ENCODE results near the gene BCL11B.

Gene BCL11B

DNA sequence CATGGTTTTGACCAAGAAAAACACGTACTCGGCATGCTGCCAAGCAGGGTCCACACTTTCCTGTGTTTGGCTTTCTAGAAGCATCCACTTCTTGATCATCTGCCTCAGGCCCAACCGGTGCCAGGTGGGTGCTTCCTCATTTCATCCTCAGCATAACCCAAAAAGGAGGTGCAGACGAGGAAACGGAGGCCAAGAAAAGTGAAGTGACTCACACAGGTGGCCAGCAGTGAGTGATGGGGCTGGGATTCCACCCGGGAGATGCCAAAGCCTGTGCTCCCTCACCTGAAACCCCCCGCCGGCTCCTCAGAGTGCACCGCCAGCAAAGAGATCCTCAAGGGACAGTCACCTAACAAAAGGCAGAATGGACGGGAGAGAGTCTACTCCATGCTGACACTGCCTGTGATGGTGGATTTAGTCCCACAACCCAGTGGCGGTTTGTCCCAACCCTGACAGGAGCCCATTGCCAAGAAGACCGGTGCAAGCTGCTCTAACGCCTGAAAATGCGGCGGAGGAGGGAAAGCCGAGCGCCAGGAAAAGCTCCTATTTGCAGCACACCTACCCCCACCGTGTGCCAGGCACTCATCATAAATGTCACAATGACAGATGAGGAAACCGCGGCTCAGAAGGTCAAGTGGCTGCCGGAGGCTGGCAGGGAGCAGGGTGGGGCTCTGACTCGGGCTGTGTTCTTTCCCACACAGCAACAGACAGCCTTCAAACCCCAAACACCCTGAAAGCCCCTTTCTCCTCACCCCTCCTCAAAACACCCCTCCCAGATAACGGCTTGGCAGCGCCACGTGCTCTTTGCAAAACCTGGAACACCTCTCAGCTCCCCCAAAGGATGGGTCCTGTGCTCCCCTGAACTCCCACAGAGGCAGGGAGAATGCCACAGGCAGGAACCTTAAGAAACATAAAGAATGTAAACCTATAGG is 18.8 kb downstream of the BCL11B start:
- DNase-seq = no peak

DNA sequence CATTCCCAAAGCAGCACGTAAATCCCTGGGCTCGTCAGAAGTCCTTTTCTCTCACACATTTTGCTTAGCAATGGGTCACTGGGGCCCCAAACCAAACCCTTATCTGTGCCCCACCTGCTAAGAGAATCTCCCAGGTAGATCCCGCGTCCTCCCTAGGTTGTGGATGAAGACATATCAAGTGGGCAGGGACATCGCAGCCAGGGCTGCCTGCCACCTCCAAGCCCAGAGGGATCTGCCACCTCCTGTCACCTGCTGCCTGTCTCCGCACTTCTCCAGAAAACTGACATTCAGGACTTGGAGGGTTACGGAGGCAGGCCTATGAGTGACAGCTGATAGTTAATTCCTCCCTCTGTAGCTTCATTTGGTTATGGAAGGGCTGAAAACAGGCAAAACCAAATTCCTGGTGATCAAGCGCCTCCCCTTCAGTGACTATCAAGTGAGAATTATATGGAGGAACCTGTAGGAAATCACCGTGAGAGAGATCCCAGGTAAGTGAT is 19.5 kb downstream of the BCL11B start:
- DNase-seq = no peak

DNA sequence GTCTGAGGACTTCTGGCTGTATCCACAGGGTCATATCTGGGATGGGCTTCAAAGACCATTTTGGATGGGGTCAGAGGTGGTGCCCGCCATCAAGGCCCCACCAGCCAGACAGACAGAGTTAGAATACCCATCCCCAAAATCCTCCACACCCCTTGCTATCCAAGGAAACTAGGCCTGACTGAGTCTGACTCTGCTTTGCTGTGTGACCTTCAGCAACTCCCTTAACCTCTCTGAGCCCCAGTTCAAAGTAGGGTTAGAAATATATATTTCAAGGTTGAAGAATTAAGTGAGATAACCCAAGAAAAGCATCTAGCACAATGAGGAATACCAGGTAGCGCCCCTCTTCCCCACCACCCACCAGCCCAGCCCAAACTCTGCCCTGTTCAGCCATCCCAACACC is 20.3 kb downstream of the BCL11B start:
- no peak for DNase-seq

DNA sequence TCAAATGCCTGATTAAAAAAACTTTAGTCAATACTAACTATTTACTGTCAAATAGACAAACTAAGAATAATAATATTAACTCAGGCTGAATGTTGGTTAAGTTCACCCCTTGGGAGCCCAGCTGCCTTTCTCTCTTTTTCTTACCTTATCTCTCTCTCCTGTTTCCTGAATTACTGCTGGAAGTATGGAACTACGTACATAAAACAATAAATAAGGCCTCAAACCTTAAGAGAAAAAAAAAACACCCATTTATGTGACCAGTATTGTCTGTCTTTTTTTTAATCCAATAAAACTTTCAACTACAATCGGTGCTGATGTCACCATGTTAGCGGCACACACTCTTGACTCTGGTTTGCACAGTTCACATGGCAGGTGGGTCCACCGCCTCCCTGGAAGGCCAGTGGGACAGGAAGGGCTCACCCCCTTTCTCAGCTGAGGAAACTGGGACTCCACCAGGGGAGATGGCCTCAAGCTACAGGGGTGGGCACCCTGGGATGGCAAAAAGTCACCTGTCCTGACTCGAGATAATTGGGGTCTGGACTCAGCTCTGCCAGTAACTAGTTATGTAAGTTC is 21.3 kb downstream of the BCL11B start:
- no peak for DNase-seq

DNA sequence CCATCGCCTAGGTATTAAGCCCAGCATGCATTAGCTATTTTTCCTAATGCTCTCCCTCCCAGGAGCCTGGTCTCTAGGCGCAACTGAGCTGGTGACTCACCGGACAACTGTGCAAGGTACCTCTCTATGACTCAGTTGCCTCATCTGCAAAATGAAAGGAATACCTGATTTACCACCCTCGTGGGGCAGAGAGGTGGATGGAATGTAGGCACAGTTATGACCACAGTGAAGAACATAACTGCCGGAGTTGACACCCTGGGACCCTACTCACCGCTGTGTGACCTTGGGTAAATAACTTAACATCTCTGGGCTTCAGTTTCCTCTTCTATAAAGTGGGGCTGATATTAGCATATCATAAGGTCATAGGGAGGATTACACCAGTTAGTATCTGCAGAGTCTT is 22.6 kb downstream of the BCL11B start:
- DNase-seq = no peak

DNA sequence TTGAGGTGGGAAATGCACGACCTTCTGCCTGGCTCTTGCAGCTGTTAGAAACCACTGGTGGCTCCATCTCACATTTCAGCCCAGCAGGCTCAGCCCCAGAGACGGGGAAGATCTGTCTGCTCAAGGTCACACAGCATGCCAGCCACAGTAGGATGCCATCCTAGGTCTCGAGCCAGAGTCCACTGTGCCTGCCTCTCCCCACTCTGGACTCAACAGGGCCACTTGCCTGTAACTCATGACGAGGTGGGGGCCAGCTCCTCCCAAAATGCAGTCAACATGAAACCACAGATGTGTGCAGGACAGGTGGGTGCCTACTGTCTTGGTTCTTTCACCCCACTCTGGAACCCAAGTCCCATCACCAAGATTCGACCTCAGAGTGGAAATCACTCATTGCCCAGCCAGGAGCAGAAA is 23.2 kb downstream of the BCL11B start:
- DNase-seq = no peak

DNA sequence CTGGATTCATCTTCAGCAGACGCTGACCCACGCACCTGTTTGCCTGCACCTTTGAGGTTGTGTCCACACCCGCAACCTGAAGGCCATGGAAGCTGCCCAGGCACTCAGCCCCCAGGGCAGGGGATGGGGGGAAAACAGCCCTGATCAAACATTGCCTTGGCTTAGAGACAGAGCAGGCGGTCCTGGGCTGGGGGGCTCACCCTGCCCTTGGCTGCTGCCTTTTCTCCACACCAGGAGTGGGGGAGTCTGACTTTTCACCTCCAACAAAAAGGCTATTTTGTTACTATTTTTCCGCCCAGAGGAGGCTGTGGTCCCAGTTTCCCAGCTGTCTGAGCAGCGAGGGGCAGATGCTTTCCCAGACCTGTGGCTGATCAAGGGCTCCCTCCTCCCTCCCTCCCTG is 24.2 kb downstream of the BCL11B start:
- no peak for DNase-seq

DNA sequence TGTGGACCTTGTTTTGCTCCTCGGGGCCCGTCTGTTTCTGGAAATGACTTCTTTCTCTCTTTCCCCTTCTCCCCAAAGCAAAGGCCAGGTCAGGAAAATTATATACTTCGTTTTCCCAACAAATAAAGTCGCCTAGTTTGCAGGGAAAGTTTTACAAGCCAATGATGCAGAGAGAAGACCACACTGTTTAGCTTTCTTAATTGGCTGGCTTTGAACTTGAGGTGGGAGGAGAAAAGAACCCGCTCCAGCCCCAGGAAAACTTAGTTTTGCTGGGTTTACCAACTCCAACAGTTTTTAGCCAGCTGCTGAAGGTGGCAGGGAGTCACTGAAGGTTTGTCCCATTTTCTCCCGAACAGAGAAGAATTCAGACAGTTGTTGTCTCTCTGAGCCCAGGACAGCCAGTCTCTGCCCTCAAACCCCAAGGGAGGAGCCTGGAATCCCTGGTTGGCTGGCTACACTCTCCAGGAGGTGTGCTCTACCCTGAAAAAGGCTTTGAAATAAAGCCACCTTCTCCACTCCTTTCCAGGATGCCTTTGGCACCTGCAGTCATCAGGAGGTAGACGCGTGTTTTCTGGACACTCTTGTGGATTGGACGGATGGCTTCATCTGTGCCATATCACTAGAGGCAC is 24.8 kb downstream of the BCL11B start:
- no peak for DNase-seq

DNA sequence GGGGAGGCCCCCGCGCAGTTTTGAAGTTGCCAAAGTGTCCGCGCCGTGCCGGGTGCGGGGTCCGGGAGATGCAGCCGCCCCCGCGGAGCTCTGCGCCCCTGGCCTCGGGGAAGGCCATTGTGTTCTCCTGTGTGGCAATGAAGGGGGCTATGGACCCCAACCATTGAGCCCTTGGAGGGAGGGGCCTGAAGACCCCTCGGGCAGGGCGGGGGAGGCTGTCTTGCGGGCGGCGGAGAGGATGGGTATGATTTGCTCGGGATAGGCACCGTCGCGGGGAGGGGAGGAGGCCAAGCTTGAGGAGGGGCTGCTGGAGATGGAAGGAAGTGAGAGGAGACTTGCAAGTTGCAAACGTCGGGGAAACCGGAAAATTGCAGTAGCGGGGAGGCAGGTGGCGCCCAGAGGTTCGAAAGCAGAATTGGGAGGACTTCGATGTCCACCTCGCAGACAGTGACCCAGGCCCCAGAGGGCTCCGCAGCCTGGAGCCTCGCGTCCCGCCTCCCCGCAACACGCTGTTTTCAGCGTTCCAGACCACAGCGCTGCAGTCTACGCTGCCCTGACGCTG is 25.4 kb downstream of the BCL11B start:
- DNase-seq = no peak

DNA sequence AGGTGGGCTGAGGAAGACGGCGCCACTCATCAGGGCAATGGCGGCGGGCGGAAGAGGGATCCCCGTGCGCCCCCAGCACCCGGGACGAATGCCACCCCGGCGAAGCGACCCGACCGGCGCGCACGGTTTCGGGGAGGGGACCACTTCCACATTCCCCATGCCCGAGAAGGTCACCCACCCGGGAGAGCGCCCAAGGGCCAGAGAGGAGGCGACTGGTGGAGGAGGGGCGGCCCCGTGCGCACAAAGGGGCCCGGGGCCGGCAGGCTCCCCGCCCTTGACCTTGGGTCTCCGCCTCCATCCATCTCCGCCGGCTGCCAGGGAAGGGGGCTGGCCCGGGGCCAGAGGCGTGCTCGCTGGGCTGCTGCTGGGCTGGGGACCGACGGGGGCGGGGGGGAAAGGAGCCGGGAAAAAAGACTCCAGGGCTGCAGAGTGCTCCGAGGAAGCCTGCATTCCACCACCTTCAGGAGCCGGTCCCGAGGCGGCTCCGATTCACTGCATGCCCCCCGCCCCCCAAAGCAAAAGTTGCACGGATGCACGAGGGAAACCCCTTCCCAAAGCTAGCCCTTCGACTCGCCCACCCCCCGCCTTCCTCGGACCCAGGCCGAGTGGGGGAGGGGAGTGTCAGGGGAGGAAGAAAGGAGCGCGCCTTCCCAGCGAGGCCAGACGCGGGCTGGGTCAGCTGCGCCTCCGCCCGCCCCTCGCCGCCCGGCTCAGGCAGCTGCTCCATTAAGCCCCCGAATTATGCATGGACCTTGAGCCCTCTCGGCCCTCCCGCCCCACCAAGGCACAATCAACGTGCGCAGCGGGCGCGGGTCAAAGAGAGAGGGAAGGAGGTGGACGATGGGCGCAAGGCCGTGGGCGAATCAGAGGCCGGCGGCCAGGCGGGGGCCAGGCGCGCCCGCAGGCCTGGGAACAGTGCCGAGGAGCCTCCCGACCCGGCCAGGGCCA is 26.2 kb downstream of the BCL11B start:
- DNase-seq = no peak

DNA sequence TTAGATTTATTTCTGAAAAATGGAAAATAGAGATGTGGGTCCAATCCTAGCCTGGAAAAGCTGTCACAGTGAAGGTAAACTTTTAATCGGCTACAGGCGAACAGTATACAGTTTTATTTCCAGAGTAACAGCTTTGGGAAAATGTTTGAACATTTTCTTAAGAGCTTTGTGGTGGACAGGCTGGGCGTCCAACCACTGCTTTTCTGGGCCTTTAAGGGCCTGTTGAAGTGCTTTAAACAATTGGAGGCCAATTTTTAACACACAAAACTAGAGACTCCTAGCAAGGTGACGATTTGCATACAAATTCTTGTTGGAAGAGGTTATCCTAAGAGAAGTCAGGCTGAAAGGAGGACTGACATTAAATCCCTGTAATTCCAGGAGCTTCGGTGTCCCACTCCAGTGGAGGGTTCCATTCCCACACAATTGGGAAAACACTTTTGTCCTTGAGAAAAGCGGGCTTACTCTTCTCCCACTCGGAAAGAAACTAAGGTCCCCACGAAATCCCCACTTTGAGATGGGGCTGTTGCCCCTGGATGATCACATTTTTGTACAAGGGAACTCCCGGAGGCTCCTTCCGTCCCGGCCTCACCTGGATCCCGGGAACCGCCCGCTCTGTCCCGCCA is 26.9 kb downstream of the BCL11B start:
- no peak for DNase-seq

DNA sequence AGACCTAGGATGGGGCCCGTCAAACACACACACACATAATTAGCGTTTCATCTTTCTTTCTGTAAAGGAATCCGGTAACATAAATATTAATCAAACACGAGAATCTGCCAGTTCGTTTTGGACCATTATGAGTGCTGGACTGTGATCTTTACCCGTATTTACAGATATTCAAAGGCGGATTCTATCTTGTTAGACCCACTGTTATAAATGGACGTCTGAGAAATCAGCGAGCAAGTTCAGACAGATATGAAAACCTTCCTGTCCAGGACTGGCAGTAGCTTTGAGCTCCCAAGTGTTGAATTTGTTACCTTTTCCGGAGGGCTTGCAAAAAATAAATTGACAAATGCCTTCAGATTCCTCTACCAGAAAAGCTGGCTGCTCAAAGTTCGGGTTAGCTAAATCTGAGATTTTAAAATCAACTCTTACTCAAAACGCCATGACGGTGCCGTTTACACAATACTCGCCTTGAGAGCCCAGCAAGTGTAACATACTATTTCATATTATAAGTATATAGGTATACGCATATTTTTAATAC is 27.6 kb downstream of the BCL11B start:
- no peak for DNase-seq

DNA sequence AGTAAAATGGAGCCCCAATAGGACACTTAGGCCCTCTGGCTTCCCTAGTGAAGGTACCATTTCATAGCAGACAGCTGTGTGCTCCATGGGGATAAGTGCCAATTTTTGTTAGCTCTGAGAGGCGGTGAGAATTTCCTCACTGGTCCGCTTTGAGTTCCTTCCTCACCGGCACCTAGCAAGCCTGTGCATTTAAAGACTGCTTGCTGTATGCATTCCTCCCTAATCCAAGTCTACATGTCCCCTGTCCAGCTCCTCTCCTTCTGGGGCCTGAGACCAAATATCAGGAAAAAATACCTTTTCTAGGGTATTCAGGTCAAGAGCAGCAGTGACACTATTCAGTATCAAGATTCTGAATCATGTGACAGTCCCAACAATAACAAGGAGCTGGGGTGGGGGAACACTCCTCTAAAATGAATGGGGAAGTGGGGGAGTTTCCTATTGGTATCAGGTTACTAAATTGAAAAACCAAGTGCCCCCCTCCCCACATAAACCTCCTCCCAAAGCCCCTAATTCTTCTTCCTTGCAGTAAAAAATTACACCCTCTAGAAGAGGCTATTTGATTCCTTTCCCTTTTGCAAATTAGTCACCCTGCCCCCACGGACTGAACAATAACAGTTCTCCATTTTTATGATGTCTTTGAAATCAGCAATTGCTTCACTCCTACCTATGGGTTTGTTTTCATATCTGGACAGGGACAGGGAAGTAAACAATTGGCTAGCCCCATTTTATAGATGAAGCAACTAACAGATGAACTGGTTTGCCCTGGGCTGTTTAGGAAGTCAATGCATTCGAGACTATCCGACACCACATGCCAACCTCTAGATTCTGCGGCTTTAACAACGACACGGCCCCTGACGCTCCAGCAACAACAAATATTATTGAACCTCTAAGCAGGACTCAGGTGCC is 28.9 kb downstream of the BCL11B start:
- no peak for DNase-seq

DNA sequence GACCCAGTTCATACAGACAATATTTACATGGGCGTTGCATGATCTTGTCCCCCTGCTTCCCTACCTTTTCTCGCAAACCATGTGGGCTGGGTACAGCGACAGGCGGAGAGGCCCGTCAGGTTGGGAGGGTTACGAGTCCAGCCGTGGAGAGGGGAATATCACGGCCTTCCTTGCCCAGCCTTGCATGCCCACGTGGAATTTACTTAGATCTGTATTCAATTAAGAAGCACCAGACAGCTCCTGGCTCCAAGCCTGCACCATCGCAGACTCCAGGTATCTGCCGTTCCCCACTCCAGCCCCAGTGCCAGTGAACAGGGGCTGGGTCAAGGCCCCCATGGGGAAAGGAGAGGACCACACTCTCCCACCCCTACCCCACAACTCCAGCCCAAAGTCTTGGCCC is 29.8 kb downstream of the BCL11B start:
- DNase-seq = no peak

DNA sequence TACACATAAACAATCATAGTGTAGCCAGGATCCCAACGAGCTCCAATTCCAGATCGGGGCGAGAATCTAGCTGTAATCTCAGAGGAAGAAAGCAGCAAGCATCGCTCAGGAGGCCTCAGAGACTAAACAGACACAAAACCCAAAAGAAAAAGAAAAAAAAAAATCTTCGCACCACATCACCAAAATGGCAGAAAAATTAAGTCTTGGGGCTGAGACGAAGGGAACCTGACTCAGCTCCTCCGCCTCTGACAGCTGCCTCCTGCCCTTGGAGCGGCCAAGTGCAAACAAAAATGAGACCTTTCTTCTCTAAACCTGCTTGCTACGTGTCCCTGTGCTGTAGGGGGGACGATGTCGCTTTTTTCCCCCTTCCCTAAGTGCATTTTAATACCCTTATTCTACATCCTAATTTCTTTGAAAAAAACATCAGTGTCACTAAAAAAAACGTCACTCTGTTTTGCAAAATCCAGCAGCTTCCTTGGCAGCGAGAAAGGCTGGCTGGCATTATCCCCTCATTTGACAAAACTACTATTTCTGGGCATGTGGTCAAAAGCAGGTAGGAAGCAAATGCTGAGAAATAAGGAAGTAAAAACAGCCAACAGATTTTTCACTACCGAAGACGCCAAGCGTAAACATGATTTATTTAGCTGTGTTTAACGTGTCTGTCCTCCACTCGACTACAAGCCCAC is 30.5 kb downstream of the BCL11B start:
- DNase-seq = no peak

DNA sequence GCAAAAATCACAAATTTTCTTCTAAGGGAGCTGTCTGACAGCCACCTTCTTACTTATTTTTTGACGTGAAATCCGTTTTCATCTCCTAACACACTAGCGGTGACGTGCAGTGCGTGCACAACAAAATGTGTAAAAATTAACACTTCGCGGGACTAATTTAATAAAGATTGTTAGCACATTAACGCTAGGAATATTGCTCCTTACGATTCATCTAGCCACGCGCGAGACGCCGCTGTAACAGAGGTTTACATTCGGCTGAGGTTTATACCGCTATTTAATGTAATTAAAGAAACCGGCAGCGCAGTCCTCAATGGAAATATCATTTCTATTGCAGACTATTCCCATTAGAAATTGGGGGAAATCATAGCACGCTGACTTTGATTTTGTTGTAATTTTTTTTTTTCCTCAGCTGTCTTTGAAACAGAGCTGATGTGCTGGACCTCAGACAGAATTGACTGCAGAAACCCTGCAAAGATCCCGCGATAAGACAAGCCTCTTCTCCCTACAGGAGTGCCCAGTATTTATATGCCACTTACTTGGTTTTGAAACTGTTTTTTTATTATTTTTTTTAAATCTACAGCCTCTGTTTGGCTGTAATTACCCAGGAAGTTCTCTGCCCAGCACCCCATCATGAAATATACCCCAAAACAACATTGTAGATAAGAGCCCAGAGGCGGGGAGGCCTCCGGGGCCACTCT is 31.2 kb downstream of the BCL11B start:
- no peak for DNase-seq

DNA sequence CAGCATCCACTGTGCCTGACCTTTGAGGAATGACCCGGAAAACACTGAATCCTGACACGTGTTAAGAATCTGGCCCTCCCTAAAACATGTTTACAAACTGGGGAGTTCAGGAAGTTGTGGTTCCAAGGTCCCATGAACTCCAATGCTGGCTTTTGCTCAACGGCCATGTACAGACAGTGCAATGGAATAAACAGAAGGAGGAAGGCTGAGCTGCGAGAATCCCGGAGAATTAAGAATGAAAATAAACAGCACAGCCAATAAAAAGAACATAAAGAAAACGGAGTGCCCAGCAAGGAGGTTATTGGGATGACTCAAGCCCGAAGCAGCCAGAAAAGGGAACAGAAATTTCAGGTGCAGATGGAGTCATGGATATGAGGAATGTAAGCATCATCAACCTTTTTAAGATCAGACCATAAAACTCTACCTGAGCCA is 32.3 kb downstream of the BCL11B start:
- DNase-seq = no peak

DNA sequence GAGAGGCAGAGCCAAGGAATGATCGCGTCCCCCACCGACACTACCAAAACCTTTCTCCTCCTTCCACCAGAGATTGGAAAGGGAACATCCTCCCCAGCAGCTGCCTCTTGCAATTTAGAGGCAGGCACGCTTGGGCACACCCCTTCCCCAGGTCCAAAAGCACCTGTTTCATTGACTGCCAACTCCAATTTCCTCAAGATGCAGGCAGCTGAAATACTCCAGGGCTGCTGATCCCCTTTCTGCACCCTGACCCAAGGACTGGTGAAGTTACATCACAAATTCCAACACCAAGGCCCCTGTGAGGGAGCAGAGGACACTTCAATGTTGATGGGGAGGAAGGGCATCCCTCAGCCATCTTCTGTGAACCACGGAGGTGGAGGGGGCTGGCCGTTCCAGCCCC is 33.8 kb downstream of the BCL11B start:
- no peak for DNase-seq

DNA sequence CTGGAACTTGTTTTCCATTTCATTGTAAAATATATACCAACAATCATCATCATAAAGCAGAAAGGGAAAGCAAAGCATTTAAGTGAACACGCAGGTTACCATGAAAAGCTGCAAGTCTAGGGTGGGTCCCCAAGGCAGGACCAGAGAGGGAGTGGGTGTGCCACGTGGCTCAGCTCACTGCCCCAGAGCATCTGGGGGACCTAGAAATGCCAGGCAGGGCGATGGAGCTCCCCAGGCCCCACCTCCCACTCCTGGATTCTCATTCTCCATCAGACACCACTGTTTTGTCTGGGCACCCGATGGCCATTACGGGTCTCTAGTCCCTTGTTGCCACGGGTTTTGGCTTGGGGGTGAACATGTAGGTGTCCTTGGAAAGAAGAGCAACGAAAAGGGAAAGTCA is 34.7 kb downstream of the BCL11B start:
- DNase-seq = no peak
